Smooth muscle cell (in vitro differentiated cells): Measurements from ENCODE around the gene THAP2. TPM values are rescaled to one million over a fixed set of nuclear protein-coding genes. Genes with fewer than 3 reads are reported as not detected.
A peak's percentile ranks its signal among the peaks of the same experiment; 100 is the strongest.

Source experiments
- DNase-seq: peaks from one replicate; lab custom pipeline; 2025; ENCODE audit not compliant: unreplicated experiment; lab: John Stamatoyannopoulos, UW
- H2AFZ ChIP-seq: fragments of 200-600 bp; sonication (generic); 2 replicates; pipeline ENCODE4 v1.6.0; 2016; ENCODE audit warnings: antibody characterized with exemption, low read depth, mild to moderate bottlenecking
- H3F3A ChIP-seq: fragments of 200-600 bp; sonication (generic); 2 replicates; pipeline ENCODE4 v1.6.0; 2017; ENCODE audit warnings: antibody characterized with exemption, low read depth
- H3K27ac ChIP-seq: fragments of 200-600 bp; sonication (generic); 2 replicates; pipeline ENCODE4 v1.5.1; 2016; ENCODE audit warnings: low read depth, mild to moderate bottlenecking
- H3K27me3 ChIP-seq: fragments of 200-600 bp; sonication (generic); 2 replicates; pipeline ENCODE4 v1.6.1; 2016; ENCODE audit warnings: low read depth, mild to moderate bottlenecking
- H3K36me3 ChIP-seq: fragments of 200-600 bp; sonication (generic); 2 replicates; pipeline ENCODE4 v1.5.1; 2016; ENCODE audit warnings: low read depth
- H3K4me1 ChIP-seq: fragments of 200-600 bp; sonication (generic); 2 replicates; pipeline ENCODE4 v1.5.1; 2016; ENCODE audit warnings: low read depth
- H3K4me2 ChIP-seq: fragments of 200-600 bp; sonication (generic); 2 replicates; pipeline ENCODE4 v1.6.0; 2016; ENCODE audit warnings: mild to moderate bottlenecking
- H3K4me3 ChIP-seq: fragments of 200-600 bp; sonication (generic); 2 replicates; pipeline ENCODE4 v1.5.1; 2016; ENCODE audit warnings: mild to moderate bottlenecking
- H3K79me2 ChIP-seq: fragments of 200-600 bp; sonication (generic); 2 replicates; pipeline ENCODE4 v1.6.0; 2016; ENCODE audit warnings: low read depth, mild to moderate bottlenecking
- H3K9ac ChIP-seq: fragments of 200-600 bp; sonication (generic); 2 replicates; pipeline ENCODE4 v1.6.0; 2016; ENCODE audit warnings: low read depth
- H3K9me3 ChIP-seq: fragments of 200-600 bp; sonication (generic); replicated peaks from 2 replicates; pipeline ENCODE4 v1.5.1; 2016; ENCODE audit warnings: low read depth
- H4K20me1 ChIP-seq: fragments of 200-600 bp; sonication (generic); 2 replicates; pipeline ENCODE4 v1.6.0; 2016; ENCODE audit warnings: low read depth
- CTCF ChIP-seq: fragments of 200-600 bp; sonication (generic); IDR thresholded peaks from 2 replicates; pipeline ENCODE4 v1.5.1; 2017; ENCODE audit warnings: borderline replicate concordance, mild to moderate bottlenecking, antibody characterized with exemption; ENCODE audit not compliant: insufficient read depth, poor library complexity, severe bottlenecking
- WGBS: methylation state at CpG from one replicate; pipeline ENCODE4 v1.1.7; 2016; ENCODE audit warnings: low lambda C conversion rate; 5-methylcytosine and 5-hydroxymethylcytosine counted together
- polyA plus RNA-seq: library from polyadenylated mRNA; unstranded; fragments of >200 nt; fragmentation: Nextera tagmentation; extraction: Ambion mirVana; gene quantifications from 2 replicates; pipeline ENCODE4 v1.2.1, GENCODE V29; 2016
- small RNA-seq: library from RNA; depleted of rRNA; stranded (forward); fragments of <200 nt; gene quantifications from one replicate; pipeline ENCODE3, GENCODE V24; 2014
- total RNA-seq: library from RNA; depleted of rRNA; stranded (reverse); fragments of >200 nt; gene quantifications from 2 replicates; pipeline ENCODE4 v1.2.3, GENCODE V29; 2014

THAP2 gene
- total and polyA plus RNA-seq, 2 experiments from 2014 or later: 8.8 to 33.3 TPM

- H3K9ac ChIP-seq: no peak overlapping the region
- no peaks in the 10 kb centered on the region for H3K27me3 ChIP-seq
- no peak overlapping the region for H2AFZ ChIP-seq
- no peaks in the 10 kb centered on the region for H3F3A ChIP-seq
- H3K4me3 ChIP-seq: no peak overlapping the region
- no peak overlapping the region for H3K27ac ChIP-seq
- H3K4me2 ChIP-seq: no peak overlapping the region
- no peaks in the 10 kb centered on the region for H3K9me3 ChIP-seq
- 72% methylated on average over 5 of the region's 5 CpGs for WGBS
- no peaks in the 10 kb centered on the region for H3K4me1 ChIP-seq
- H3K79me2 ChIP-seq: no peaks in the 10 kb centered on the region
- no peaks in the 10 kb centered on the region for H4K20me1 ChIP-seq
- no peak for DNase-seq
- no peak for TF ChIP-seq CTCF
- H3K36me3 ChIP-seq: no peaks in the 10 kb centered on the region
Observed at GRCh38 chr12:71727958-71728357, 63.9 kb downstream of the THAP2 start.

Small RNAs within 50 kb of the gene (small RNA-seq; reads per million reads assigned to genes)
- 0.29 reads per million, percentile 5 among the genes with 10 or more reads in this experiment for gene RF00560

Other genes with a start within 250 kb of the THAP2 start
- gene LGR5, start 224.5 kb upstream of the THAP2 start, total RNA-seq: 0.54 and 0.58 TPM in 2 replicates
- 0.20 and 0.30 TPM in 2 replicates for gene LGR5, start 224.5 kb upstream of the THAP2 start, polyA plus RNA-seq
- 52.9 and 60.2 TPM in 2 replicates for gene ZFC3H1, start 453 bp upstream of the THAP2 start, total RNA-seq
- gene ZFC3H1, start 453 bp upstream of the THAP2 start, polyA plus RNA-seq: 17.5 and 27.3 TPM in 2 replicates
- gene TMEM19, start 21.8 kb downstream of the THAP2 start, total RNA-seq: 11.8 and 19.6 TPM in 2 replicates
- 7.1 and 8.3 TPM in 2 replicates for gene TMEM19, start 21.8 kb downstream of the THAP2 start, polyA plus RNA-seq
- gene RAB21, start 90.6 kb downstream of the THAP2 start, total RNA-seq: 7.2 and 25.1 TPM in 2 replicates
- 49.3 and 53.0 TPM in 2 replicates for gene RAB21, start 90.6 kb downstream of the THAP2 start, polyA plus RNA-seq
- gene TBC1D15, start 175.5 kb downstream of the THAP2 start, total RNA-seq: 28.1 and 28.6 TPM in 2 replicates
- gene TBC1D15, start 175.5 kb downstream of the THAP2 start, polyA plus RNA-seq: 14.3 and 23.3 TPM in 2 replicates